Kidney epithelial cell (primary cell): ENCODE measurements around the gene GPR153. TPM values are rescaled to one million over a fixed set of nuclear protein-coding genes. Genes with fewer than 3 reads are reported as not detected.
A peak's percentile ranks its signal among the peaks of the same experiment; 100 is the strongest.

Source experiments
- DNase-seq: peaks from one replicate; pipeline ENCODE4 v3.0.0-alpha.2; 2010; ENCODE audit warnings: low read depth
- H3K27me3 ChIP-seq: 2 replicates; pipeline ENCODE4 v1.6.0; 2011; ENCODE audit warnings: low read length; ENCODE audit not compliant: control insufficient read depth, insufficient read depth
- H3K36me3 ChIP-seq: 2 replicates; pipeline ENCODE4 v1.5.1; 2011; ENCODE audit warnings: low read length; ENCODE audit not compliant: control insufficient read depth, insufficient read depth
- H3K4me3 ChIP-seq: 2 replicates; pipeline ENCODE4 v1.5.1; 2011; ENCODE audit warnings: low read depth, mild to moderate bottlenecking, control low read depth, low read length
- total RNA-seq: library from RNA; depleted of rRNA; stranded (reverse); fragments of >200 nt; gene quantifications from 2 replicates; pipeline ENCODE4 v1.2.3, GENCODE V29; 2015
- TF ChIP-seq, protein P1 (sequence below): IDR thresholded peaks from 2 replicates; pipeline ENCODE4 v1.5.1; 2011; ENCODE audit warnings: mild to moderate bottlenecking, moderate library complexity, low read length, control low read depth, inconsistent platforms; ENCODE audit not compliant: insufficient read depth, poor library complexity, severe bottlenecking

Gene GPR153
- total RNA-seq, 1 donor from 2014 or later, result 11.4 TPM

GRCh38 chr1:6274102-6274501 is 13.2 kb upstream of the GPR153 start:
- H3K27me3 ChIP-seq, result no peaks in the 10 kb centered on the region
- H3K4me3 ChIP-seq, result no peak overlapping the region
- no peak for DNase-seq
- H3K36me3 ChIP-seq, result no peaks in the 10 kb centered on the region
- TF ChIP-seq, protein P1, sequence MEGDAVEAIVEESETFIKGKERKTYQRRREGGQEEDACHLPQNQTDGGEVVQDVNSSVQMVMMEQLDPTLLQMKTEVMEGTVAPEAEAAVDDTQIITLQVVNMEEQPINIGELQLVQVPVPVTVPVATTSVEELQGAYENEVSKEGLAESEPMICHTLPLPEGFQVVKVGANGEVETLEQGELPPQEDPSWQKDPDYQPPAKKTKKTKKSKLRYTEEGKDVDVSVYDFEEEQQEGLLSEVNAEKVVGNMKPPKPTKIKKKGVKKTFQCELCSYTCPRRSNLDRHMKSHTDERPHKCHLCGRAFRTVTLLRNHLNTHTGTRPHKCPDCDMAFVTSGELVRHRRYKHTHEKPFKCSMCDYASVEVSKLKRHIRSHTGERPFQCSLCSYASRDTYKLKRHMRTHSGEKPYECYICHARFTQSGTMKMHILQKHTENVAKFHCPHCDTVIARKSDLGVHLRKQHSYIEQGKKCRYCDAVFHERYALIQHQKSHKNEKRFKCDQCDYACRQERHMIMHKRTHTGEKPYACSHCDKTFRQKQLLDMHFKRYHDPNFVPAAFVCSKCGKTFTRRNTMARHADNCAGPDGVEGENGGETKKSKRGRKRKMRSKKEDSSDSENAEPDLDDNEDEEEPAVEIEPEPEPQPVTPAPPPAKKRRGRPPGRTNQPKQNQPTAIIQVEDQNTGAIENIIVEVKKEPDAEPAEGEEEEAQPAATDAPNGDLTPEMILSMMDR, result no peak

- Histone ChIP-seq H3K27me3 (no peaks in the 10 kb centered on the region), H3K4me3 (no peak overlapping the region), H3K36me3 (no peaks in the 10 kb centered on the region)
- TF ChIP-seq, protein P1, result no peak
- DNase-seq, result peak; percentile 61
These were observed 12.5 kb upstream of the GPR153 start for GRCh38 chr1:6273380-6273891.

DNA sequence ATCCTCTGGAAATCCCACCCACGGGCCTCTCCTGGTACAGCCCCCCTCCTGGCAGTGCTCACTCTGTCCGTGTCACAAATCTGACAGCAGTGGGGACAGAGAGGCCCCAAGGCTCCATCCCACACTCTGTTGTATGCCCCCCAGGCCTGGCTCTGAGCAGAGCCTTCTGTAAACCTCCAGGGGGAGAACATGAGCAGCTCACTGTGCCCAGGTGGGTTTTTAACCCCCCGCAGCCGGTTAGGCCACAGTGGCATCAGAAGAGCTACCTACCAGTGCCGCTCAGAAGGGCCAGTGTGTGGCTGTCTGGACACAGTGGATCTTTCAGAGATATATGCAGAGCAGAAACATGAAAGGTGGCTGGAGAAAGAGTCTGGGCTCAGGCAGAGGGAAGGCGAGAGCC is 12.0 kb upstream of the GPR153 start:
- no peaks in the 10 kb centered on the region for H3K36me3 ChIP-seq
- TF ChIP-seq, protein P1, result peak; percentile 41
- no peak for DNase-seq
- H3K27me3 ChIP-seq, result no peaks in the 10 kb centered on the region
- H3K4me3 ChIP-seq, result no peak overlapping the region

DNA sequence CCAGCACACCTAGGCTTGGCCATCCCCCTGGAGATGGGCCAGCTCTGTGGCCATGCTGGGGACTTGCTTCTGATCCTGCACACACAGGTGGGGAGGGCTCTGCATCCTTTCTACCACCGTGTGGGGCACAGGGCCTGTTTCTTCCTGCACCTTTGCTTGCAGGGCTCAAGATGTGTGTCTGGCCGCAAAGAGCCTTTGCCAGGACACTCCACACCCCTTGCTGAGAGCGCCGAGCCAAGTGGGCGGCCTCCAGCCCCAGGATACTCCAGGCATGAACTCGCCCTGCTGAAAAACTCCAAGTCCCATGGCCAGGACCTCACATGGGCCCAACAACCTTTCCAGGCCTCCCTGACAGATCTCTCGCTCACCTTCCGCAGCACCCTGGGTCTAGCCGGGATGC is 11.6 kb upstream of the GPR153 start:
- DNase-seq, result no peak
- TF ChIP-seq, protein P1, result no peak
- no peak overlapping the region for H3K4me3 ChIP-seq
- no peaks in the 10 kb centered on the region for H3K36me3 ChIP-seq
- H3K27me3 ChIP-seq, result no peaks in the 10 kb centered on the region

- no peaks in the 10 kb centered on the region for H3K36me3 ChIP-seq
- H3K4me3 ChIP-seq, result no peak overlapping the region
- no peak for DNase-seq
- TF ChIP-seq, protein P1, result no peak
- no peaks in the 10 kb centered on the region for H3K27me3 ChIP-seq
These were observed 10.7 kb upstream of the GPR153 start for GRCh38 chr1:6271554-6271953.

GRCh38 chr1:6271006-6271405 is 10.1 kb upstream of the GPR153 start:
- TF ChIP-seq, protein P1, result no peak
- no peaks in the 10 kb centered on the region for H3K27me3 ChIP-seq
- no peaks in the 10 kb centered on the region for H3K36me3 ChIP-seq
- no peak overlapping the region for H3K4me3 ChIP-seq
- no peak for DNase-seq
